T-helper 2 cell treated with Interferon-gamma antibody and Interleukin-4, amounts not matched to agents 5 μg/mL and 100 μg/mL, for 36 hours (primary cell): ENCODE measurements around the gene HCAR3.
"Not testable (repeated sequence)": the region's sequence is repeated elsewhere in the genome, so short reads cannot be mapped to it uniquely, and the experiment has no call there.

Experiments
- DNase-seq: peaks from one replicate; pipeline ENCODE4 v3.0.0; 2021; ENCODE audit warnings: low spot score
- H3K27ac Mint-ChIP-seq: one replicate; pipeline ENCODE4 v1.8.0; 2021; ENCODE audit warnings: mild to moderate bottlenecking, mixed read lengths
- H3K27me3 Mint-ChIP-seq: one replicate; pipeline ENCODE4 v1.8.0; 2021; ENCODE audit warnings: low read depth, mixed read lengths
- H3K36me3 Mint-ChIP-seq: one replicate; pipeline ENCODE4 v1.8.0; 2021; ENCODE audit warnings: low read depth, mixed read lengths
- H3K4me1 Mint-ChIP-seq: one replicate; pipeline ENCODE4 v1.8.0; 2021; ENCODE audit warnings: low read depth, mixed read lengths
- H3K4me3 Mint-ChIP-seq: one replicate; pipeline ENCODE4 v1.8.0; 2022; ENCODE audit warnings: mild to moderate bottlenecking, moderate library complexity, mixed read lengths
- H3K9me3 Mint-ChIP-seq: one replicate; pipeline ENCODE4 v1.8.0; 2021; ENCODE audit warnings: mixed read lengths

HCAR3 gene

DNA sequence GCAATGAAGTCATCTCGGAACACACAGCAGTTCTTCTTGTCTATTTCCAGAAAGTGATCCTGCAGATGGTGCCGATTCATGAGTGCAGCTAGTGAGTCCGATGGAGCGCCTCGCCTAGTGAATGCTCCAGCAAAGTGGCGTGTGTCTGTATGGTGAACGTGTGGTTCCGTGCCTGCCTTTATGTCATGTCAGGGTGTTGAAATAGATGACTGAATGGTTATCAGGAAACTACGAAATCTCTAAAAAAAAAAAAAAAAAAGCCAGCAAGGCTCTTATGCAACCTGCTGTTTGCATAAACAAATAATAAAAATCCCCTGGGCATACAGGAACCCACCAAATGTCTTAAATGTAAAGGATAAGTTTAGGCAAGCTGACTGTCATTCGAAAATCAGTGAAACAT is at the start of gene HCAR3:
Gene HCAR3 (minus strand): TSS at position 154 of the 400 bp plus-strand sequence. CDS start 74 bp downstream, at position 80.
- not testable (repeated sequence) for H3K4me1 Mint-ChIP-seq, DNase-seq, H3K4me3 Mint-ChIP-seq, H3K36me3 Mint-ChIP-seq, H3K27me3 Mint-ChIP-seq, H3K9me3 Mint-ChIP-seq, H3K27ac Mint-ChIP-seq

DNA sequence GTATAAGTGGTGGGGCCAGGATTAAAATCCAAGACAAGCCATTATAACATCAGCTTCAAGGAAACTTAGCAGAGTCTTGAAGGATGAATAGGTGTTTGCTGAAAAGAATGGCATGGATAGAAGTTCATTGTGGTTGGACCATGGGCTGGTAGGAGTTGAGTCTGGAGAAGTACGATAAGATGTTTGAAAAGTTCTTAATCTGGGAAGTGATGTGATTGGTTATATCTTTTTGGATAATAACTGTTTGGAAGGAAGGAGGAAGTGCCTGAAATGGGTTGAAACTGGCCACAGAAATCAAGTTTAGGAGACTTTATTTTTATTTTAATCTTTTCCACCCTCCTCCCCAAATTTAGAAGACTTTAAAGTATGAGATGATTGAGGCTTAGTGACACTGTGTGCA is 41.0 kb upstream of the HCAR3 start:
- peaks cover 53% of the 10 kb centered on the region for H3K36me3 Mint-ChIP-seq
- no peak for DNase-seq
- H3K27ac Mint-ChIP-seq = peak overlapping the region; percentile 44
- H3K9me3 Mint-ChIP-seq = no peaks in the 10 kb centered on the region
- H3K4me3 Mint-ChIP-seq = no peak overlapping the region
- H3K27me3 Mint-ChIP-seq = no peaks in the 10 kb centered on the region
- peaks cover 34% of the 10 kb centered on the region for H3K4me1 Mint-ChIP-seq

DNA sequence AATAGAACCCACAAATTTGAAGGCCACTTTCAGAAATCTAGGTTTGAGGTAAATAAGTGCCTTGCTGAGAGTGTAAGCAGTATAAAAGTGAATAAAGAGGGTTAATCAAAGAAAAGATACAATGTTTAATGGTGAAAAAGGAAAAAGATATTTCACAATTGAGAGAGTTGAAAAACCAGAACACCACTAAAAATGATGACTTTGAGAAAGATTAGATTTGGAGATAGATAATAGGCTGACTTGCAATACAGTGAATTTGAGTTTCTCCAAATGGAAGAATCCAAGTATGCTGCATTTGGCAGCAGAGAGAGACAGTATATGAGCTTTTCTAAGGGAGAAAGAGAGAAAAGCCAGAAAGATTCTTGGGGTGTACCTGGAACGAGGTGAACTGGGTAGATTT is 38.2 kb upstream of the HCAR3 start:
- H3K36me3 Mint-ChIP-seq = peaks cover 47% of the 10 kb centered on the region
- H3K9me3 Mint-ChIP-seq = no peaks in the 10 kb centered on the region
- no peak overlapping the region for H3K27ac Mint-ChIP-seq
- H3K4me3 Mint-ChIP-seq = peak overlapping the region; percentile 93
- DNase-seq = no peak
- H3K4me1 Mint-ChIP-seq = peaks cover 48% of the 10 kb centered on the region
- H3K27me3 Mint-ChIP-seq = no peaks in the 10 kb centered on the region

DNA sequence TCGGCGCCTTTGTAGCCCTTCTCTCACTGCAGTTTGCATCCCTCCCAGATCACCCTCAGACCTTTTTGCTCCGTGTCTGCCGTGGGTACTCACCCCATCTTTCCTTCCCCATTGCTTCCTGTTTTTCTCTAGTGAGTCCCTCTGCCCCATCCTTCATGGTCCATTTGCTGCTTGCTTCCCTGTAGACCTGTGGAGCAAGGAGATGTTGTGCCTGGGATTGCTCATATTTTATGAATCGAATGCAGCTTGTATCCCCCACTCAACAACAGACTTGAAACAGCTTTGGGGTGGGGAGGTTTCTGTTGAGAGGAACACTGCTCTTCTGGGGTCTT is 36.7 kb upstream of the HCAR3 start:
- no peaks in the 10 kb centered on the region for H3K27me3 Mint-ChIP-seq
- peak overlapping the region; percentile 93 for H3K4me3 Mint-ChIP-seq
- peaks cover 40% of the 10 kb centered on the region for H3K36me3 Mint-ChIP-seq
- peak overlapping the region; percentile 96 for H3K27ac Mint-ChIP-seq
- H3K9me3 Mint-ChIP-seq = no peaks in the 10 kb centered on the region
- H3K4me1 Mint-ChIP-seq = peaks cover 49% of the 10 kb centered on the region
- DNase-seq = no peak

DNA sequence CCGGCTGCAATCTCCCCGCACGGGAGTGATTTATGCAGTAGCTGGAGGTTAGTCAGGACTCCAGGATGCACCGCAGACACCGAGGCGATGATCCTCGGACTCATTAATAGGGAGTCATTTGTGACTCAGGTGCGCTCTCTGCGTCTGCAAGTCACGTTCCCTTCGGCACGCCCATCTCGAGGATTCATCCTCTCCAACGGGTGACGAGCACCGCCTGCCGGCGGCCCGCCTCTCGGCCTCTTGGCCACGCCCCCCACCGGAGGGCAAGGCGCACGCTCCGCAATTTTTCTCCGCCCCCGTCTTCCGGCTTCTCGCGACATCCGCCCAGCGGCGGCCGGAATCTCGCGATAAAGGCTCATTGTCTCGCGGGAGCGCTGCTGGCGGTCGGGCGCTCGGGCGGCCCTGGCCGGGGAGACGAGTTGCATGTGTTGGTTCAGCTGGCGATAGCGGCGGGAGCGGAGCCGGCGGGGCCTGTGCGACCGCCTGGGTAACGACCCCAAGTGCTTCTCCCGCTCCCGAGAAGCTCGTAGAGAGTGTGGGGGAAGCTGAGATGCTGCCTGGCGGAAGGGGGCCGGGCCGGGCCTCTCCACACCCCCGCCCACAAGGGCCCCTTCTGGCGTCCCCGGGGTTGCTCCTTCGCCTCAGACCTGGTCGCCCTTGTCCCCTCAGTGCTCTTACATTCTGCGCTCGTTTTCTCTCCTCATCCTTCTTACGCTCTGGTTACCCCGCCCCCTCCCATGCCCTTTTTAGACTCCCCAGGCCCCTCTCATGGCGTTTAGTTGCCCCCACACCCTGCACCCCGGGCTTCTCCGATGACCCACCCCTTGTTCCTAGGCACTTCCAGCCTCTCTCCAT is 36.1 kb upstream of the HCAR3 start, which contains the start of gene DENR:
Gene DENR (plus strand): TSS at position 361 of the 855 bp plus-strand sequence. CDS start 878 bp downstream, outside the sequence.
- DNase-seq = peak; percentile 99
- H3K4me1 Mint-ChIP-seq = peaks cover 49% of the 10 kb centered on the region
- no peaks in the 10 kb centered on the region for H3K9me3 Mint-ChIP-seq
- no peaks in the 10 kb centered on the region for H3K27me3 Mint-ChIP-seq
- H3K36me3 Mint-ChIP-seq = peaks cover 35% of the 10 kb centered on the region
- peak within 1 kb of the TSS; percentile 96 for H3K27ac Mint-ChIP-seq
- peak within 1 kb of the TSS; percentile 93 for H3K4me3 Mint-ChIP-seq

DNA sequence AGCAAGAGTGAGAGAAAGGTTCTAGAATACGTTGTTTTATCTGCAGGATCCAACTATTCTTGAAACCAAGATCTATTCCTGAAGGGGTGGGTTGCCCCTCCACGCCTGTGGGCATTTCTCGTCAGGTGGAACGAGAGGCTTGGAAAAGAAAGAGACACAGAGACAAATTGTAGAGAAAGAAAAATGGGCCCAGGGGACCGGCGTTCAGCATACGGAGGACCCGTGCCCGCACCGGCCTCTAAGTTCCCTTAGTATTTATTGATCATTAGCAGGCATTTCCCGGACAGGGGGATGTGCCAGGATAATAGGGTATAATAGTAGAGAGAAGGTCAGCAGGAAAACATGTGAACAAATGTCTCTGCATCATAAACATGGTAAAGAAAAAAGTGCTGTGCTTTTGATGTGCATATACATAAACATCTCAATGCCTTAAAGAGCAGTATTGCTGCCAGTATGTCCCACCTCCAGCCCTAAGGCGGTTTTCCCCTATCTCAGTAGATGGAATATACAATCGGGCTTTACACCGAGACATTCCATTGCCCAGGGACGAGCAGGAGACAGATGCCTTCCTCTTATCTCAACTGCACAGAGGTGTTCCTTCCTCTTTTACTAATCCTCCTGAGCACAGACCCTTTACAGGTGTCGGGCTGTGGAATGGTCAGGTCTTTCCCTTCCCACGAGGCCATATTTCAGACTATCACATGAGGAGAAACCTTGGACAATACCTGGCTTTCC is 34.3 kb upstream of the HCAR3 start:
- not testable (repeated sequence) for H3K9me3 Mint-ChIP-seq, H3K27ac Mint-ChIP-seq, DNase-seq, H3K27me3 Mint-ChIP-seq
- peak overlapping the region; percentile 93 for H3K4me3 Mint-ChIP-seq
- peaks cover 21% of the 10 kb centered on the region for H3K36me3 Mint-ChIP-seq
- H3K4me1 Mint-ChIP-seq = peaks cover 38% of the 10 kb centered on the region

DNA sequence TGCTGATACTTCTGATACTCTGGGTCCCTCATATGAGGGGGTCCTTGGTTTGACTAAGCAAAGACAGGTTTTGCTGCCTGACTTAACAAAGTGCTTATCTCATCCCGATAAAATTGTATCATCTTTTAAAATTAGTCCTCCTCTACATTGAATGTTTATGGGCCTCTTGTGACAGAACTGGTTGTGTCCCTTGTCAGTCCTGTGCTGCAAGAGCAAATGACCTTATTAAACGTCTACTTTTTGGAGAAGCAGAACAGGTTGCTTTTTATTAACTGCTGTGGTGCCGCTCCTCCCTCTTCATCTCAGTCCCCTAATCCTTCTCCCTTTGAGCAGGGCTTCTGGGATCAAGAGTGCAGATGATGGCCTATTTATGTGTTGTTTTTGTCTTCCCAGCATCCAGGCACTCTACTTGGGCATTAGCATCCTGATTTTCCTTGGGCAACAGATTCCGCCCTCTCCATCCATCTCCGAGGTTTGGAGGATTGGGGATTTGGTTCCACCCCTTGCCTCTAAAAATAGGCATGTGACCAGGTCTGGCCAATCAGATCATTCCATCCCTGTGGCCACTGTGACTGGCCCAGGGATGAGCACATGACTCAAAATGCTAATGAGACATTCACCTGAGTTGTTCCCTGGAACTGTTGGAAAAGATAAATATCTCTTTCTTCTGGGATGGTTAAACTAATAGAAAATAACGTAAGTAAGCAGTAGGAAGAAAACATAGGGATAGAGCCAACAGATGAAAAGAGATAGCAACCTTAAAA is 33.1 kb upstream of the HCAR3 start:
- no peak for DNase-seq
- Mint-ChIP-seq H3K36me3 (peaks cover 13% of the 10 kb centered on the region), H3K27me3 (no peaks in the 10 kb centered on the region), H3K9me3 (no peaks in the 10 kb centered on the region), H3K4me3 (no peak overlapping the region), H3K27ac (no peak overlapping the region), H3K4me1 (peaks cover 31% of the 10 kb centered on the region)

DNA sequence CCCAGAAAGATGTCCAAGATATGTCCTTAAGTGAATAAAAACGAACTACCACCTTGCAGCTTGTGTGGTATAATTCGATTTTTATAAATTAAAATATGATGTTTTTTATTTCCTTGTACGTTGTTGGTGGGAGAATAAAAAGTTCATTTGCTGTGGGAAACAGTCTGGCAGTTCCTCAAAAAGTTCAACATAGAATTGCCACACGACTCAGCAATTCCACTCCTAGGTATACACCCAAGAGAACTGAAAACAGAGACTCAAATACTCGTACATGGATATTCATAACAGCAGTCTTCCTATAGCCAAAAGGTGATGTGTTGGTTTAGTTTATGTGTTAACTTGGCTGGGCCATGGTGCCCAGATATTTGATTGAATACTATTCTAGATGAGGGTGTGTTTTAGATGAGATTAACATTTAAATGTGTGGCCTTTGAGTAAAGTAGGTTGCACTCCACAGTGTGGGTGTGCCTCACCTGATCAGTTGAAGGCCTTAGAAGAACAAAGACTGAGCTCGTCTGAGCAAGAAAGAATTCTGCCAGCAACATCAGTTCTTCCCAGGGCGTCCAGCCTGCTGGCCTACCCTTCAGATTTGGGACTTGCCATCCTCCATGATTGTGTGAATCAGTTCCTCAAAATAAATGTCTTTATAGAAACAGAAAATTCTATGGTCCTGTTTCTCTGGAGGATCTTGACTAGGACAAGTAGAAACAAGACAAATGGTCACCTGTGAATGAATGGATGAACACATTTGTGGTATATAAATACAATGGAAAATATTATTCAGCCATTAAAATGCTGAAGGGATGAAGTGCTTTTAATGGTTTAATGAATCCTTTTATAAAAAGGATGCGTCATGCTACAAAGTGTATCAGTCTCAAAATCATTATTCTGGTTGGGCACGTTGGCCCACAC is 30.9 kb upstream of the HCAR3 start:
- Mint-ChIP-seq H3K9me3 (no peaks in the 10 kb centered on the region), H3K27me3 (no peaks in the 10 kb centered on the region), H3K4me1 (peaks cover 18% of the 10 kb centered on the region), H3K36me3 (no peaks in the 10 kb centered on the region), H3K4me3 (no peak overlapping the region), H3K27ac (no peak overlapping the region)
- DNase-seq = no peak

DNA sequence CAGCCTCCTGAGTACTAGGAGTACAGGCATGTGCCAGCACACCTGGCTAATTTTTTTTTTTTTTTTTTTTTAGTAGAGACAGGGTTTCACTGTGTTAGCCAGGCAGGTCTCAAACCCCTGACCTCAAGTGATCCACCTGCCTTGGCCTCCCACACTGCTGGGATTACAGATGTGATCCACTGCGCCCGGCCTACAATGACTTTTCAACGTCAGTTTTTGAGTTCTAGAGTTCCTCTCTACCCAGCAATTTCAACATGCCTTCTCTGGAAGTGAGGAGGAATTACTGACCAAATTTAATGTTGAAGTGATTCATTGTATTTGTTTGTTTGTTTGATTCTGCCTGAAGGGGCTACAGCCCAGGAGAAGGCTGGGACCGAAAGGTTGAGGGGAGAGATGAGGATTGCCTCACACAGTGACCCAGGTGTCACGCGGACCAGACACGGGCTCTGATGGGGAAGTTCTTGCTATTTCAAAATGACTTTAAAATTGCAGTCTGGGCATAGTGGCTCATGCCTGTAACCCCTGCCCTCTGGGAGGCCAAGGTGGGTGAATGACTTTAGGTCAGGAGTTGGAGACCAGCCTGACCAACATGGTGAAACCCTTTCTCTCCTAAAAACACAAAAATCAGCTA is 27.4 kb upstream of the HCAR3 start:
- Mint-ChIP-seq H3K9me3 (peaks cover 4% of the 10 kb centered on the region), H3K27ac (no peak overlapping the region), H3K4me3 (no peak overlapping the region), H3K27me3 (no peaks in the 10 kb centered on the region), H3K4me1 (peaks cover 2% of the 10 kb centered on the region), H3K36me3 (no peaks in the 10 kb centered on the region)
- no peak for DNase-seq

DNA sequence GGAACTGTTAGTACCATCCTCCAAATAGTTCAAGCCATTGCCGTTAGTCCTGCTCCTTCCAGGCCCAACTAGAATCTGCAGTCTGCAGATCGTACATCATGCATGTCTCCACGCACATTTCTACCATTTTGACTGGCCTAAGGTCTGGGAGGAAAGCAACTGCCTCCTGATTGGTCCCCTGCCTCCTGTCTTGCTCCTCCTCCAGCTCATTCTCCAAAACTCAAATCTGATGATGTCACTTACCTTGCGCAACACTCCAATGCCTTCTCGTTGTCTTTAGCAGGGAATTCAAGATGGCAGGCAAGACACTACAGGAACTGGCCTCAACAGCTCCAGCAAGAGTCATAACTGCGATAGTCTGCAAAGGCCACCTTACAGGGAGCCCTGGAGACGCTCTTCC is 23.7 kb upstream of the HCAR3 start:
- Mint-ChIP-seq H3K27ac (no peak overlapping the region), H3K4me3 (no peak overlapping the region), H3K9me3 (peaks cover 8% of the 10 kb centered on the region), H3K36me3 (no peaks in the 10 kb centered on the region), H3K4me1 (peaks cover 7% of the 10 kb centered on the region), H3K27me3 (no peaks in the 10 kb centered on the region)
- no peak for DNase-seq

DNA sequence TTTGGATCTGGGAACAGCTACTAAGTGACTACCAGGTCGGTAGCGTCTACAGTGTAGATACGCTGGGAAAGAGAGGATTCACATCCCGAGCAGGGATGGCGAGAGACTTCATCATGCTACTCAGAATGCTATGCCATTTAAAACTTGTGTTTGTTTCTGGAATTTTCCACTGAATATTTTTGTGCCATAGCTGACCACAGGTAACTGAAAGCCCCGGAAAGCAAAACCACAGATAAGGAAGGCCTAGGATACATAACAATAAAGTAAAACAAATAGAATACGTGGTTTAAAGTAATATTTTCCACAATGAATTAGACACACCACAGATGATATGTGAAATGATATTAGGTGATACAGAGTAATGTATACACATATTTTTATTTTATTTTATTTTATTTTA is 22.0 kb upstream of the HCAR3 start:
- H3K4me3 Mint-ChIP-seq = no peak overlapping the region
- H3K27me3 Mint-ChIP-seq = no peaks in the 10 kb centered on the region
- DNase-seq = no peak
- H3K27ac Mint-ChIP-seq = no peak overlapping the region
- peaks cover 14% of the 10 kb centered on the region for H3K4me1 Mint-ChIP-seq
- H3K36me3 Mint-ChIP-seq = no peaks in the 10 kb centered on the region
- peaks cover 8% of the 10 kb centered on the region for H3K9me3 Mint-ChIP-seq

DNA sequence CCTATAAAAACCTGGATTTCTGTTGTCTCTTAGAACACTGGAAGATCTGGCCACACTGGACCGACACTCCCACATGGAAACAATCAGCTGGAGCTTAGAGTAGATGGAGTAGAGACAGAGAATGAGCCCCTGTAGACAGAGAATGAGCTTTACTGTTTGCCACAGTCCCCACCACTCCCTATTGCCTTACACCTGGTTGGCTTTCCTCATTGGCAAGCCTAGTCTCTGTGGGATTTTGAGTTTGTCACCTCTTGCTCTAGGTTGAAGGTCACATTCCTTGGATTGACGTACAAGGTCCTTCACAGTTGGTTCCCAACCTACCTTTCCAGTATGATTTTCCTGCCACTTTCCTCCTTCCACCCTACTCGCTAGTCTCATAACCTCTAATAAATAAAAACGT is 16.0 kb upstream of the HCAR3 start:
- peaks cover 57% of the 10 kb centered on the region for H3K4me1 Mint-ChIP-seq
- H3K27me3 Mint-ChIP-seq = no peaks in the 10 kb centered on the region
- DNase-seq = no peak
- peaks cover 2% of the 10 kb centered on the region for H3K36me3 Mint-ChIP-seq
- H3K4me3 Mint-ChIP-seq = peak overlapping the region; percentile 71
- peak overlapping the region; percentile 87 for H3K27ac Mint-ChIP-seq
- peaks cover 10% of the 10 kb centered on the region for H3K9me3 Mint-ChIP-seq

DNA sequence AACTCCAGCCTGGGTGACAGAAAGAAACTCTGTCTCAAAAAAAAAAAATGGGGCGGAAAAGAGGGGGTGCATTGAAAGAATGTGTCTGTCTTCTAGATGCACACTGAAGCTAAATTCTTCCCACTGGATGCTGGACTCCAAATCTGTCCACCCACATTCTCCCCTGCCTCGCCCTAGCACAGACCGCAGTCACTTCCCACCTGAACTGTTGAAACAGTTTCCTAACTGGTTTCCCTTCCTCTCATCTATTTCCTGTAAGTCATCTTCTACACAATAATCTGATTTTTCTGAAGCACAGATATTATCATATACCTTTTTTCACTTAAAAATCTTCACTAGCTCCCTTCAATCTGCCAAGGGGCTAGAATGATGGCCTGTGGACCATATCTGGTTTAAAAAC is 15.6 kb upstream of the HCAR3 start:
- Mint-ChIP-seq H3K36me3 (peaks cover 2% of the 10 kb centered on the region), H3K27ac (peak overlapping the region; percentile 87), H3K27me3 (no peaks in the 10 kb centered on the region), H3K4me1 (peaks cover 58% of the 10 kb centered on the region), H3K4me3 (peak overlapping the region; percentile 71), H3K9me3 (peaks cover 10% of the 10 kb centered on the region)
- peak; percentile 65 for DNase-seq
